ENCODE measurements around the gene FOLR3. TPM values are rescaled to one million over a fixed set of nuclear protein-coding genes. Genes with fewer than 3 reads are reported as not detected.

FOLR3 gene
- polyA plus RNA-seq, 1 of the 3 experiments (the other 2 are of a cell fraction), result not detected

DNA sequence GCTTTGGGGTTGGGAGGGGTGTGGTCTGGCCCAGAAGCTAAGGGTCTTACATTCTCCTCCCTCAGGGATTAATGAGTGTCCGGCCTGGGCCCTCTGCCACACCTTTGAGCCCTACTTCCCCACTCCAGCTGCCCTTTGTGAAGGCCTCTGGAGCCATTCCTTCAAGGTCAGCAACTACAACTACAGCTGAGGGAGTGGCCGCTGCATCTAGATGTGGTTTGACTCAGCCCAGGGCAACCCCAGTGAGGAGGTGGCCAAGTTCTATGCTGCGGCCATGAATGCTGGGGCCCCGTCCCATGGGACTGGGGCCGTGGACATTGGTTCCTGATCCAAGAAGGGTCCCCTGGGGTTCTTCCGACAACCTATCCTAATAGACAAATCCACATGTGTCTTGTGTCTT is 42.1 kb downstream of the FOLR3 start:
- TF ChIP-seq GATA2 (CRISPR knock-in tag; IDR thresholded peaks at IDR 0.05), result no peak
- no peak for TF ChIP-seq FOXM1 (IDR thresholded peaks at IDR 0.05; ENCODE audit: low read depth)
- no peak for TF ChIP-seq RAD21 (IDR thresholded peaks at IDR 0.05; ENCODE audit: low read length)
- no peak for TF ChIP-seq RFX5 (IDR thresholded peaks at IDR 0.05; ENCODE audit: low read length)
- TF ChIP-seq TAF1 (IDR thresholded peaks at IDR 0.05; ENCODE audit: borderline replicate concordance, low read depth, low read length), result no peak
- no peak for TF ChIP-seq RCOR1 (IDR thresholded peaks at IDR 0.05; ENCODE audit: low read length)
- TF ChIP-seq JUND (IDR thresholded peaks at IDR 0.05), result no peak
- no peak for TF ChIP-seq EP300 (IDR thresholded peaks at IDR 0.05; ENCODE audit: borderline replicate concordance in 1 of 2, low read depth in 1 of 2, low read length in 1 of 2)
- no peak for TF ChIP-seq CHD2 (IDR thresholded peaks at IDR 0.05; ENCODE audit: low read length, partially characterized antibody)
- no peak for TF ChIP-seq GABPA (IDR thresholded peaks at IDR 0.05; ENCODE audit: low read depth)
- H4K20me1 ChIP-seq (ENCODE audit: insufficient read depth), result no peaks in the 10 kb centered on the region
- no peaks in the 10 kb centered on the region for H3K36me3 ChIP-seq (replicated peaks in 1 of 2; ENCODE audit: control insufficient read depth in 1 of 2, insufficient read depth in 2 of 2, low read length in 1 of 2)
- peaks cover 10% of the 10 kb centered on the region; the same call in 1 of the 2 replicates for H3K27me3 ChIP-seq (ENCODE audit: insufficient read depth)
- no peak for DNase-seq
- ChIA-PET POLR2A (no interaction called here), CTCF (interaction anchor here (0.6 to 1.5 kb wide), 2 partner anchors 199 to 270 kb away, joined by 3 read pairs; no protein-coding TSS in a partner anchor)
- no peak overlapping the region for H3K4me3 ChIP-seq (ENCODE audit: low read depth in 2 of 2, low read length in 1 of 2)
- no peak overlapping the region for H3K4me2 ChIP-seq
- no peaks in the 10 kb centered on the region for H3K79me2 ChIP-seq (ENCODE audit: insufficient read depth)
- 68% methylated on average over 4 of the region's 6 CpGs for WGBS (ENCODE audit: low lambda C conversion rate)
- H3K9me3 ChIP-seq, result no peaks in the 10 kb centered on the region
- H3F3A ChIP-seq (replicated peaks; ENCODE audit: insufficient read depth), result no peaks in the 10 kb centered on the region
- H2AFZ ChIP-seq (ENCODE audit: low read depth), result no peak overlapping the region
- no peak overlapping the region for H3K9ac ChIP-seq
- no peak overlapping the region for H3K27ac ChIP-seq (ENCODE audit: low read depth in 2 of 2, low read length in 1 of 2)
- H3K9me2 ChIP-seq, result no peaks in the 10 kb centered on the region
- H3K4me1 ChIP-seq (ENCODE audit: control insufficient read depth in 1 of 2, insufficient read depth in 2 of 2, low read depth in 1 of 2, low read length in 1 of 2), result no peaks in the 10 kb centered on the region

DNA sequence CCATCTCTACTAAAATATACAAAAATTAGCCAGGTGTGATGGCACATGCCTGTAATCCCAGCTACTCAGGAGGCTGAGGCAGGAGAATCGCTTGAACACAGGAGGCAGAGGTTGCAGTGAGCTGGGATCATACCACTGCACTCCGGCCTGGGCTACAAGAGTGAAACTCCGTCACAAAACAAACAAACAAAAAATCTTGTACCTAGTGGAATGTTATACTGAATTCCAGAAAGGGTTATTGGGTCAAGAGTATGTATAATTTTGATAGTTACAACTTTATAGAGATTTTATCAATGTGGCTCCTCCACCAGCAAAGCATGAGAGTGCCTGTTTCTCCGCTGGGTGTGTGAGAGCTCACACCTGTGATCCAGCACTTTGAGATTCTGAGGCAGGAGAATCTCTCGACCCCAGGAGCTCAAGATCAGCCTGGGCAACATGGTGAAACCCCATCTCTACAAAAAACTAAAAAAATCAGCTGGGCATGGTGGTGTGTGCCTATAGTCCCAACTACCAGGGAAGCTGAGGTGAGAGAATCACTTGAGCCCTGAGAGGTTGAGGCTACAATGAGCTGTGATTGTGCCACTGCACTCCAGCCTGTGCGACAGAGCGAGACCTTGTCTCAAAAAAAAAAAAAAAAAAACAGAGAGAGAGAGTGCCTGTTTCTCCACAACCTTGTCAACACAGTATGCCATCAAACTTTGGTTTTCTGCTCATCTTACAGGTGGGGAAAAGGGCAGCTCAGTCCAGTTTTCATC is 43.7 kb downstream of the FOLR3 start:
- Histone ChIP-seq H3K4me2 (no peak overlapping the region), H3K27me3 (ENCODE audit: insufficient read depth) (peaks cover 4% of the 10 kb centered on the region; the same call in 1 of the 2 replicates), H3K27ac (ENCODE audit: low read depth in 2 of 2, low read length in 1 of 2) (no peak overlapping the region), H2AFZ (ENCODE audit: low read depth) (no peak overlapping the region), H4K20me1 (ENCODE audit: insufficient read depth) (no peaks in the 10 kb centered on the region), H3K9me2 (no peaks in the 10 kb centered on the region), H3K36me3 (replicated peaks in 1 of 2; ENCODE audit: control insufficient read depth in 1 of 2, insufficient read depth in 2 of 2, low read length in 1 of 2) (no peaks in the 10 kb centered on the region), H3K79me2 (ENCODE audit: insufficient read depth) (no peaks in the 10 kb centered on the region), H3K9me3 (no peaks in the 10 kb centered on the region), H3K4me1 (ENCODE audit: control insufficient read depth in 1 of 2, insufficient read depth in 2 of 2, low read depth in 1 of 2, low read length in 1 of 2) (no peaks in the 10 kb centered on the region), H3K9ac (no peak overlapping the region), H3K4me3 (ENCODE audit: low read depth in 2 of 2, low read length in 1 of 2) (no peak overlapping the region), H3F3A (replicated peaks; ENCODE audit: insufficient read depth) (peaks cover 3% of the 10 kb centered on the region)
- 66% methylated on average over 7 of the region's 7 CpGs for WGBS (ENCODE audit: low lambda C conversion rate)
- POLR2A ChIA-PET, result interaction anchor here (0.7 kb wide), 1 partner anchor 49 kb away, joined by 3 read pairs; no protein-coding TSS in a partner anchor
- no peak for DNase-seq
- CTCF ChIA-PET, result interaction anchor here (1.0 kb wide), 2 partner anchors 11 to 252 kb away, joined by 3 to 5 read pairs; no protein-coding TSS in a partner anchor
- TF ChIP-seq ELF1 (IDR thresholded peaks at IDR 0.05) (no peak), POLR2AphosphoS5 (IDR thresholded peaks at IDR 0.05; ENCODE audit: low read depth, low read length) (no peak), MXI1 (IDR thresholded peaks at IDR 0.05; ENCODE audit: low read depth, low read length) (no peak), GATA2 (CRISPR knock-in tag; IDR thresholded peaks at IDR 0.05) (no peak), NRF1 (IDR thresholded peaks at IDR 0.05; ENCODE audit: low read depth, low read length) (no peak), TAF1 (IDR thresholded peaks at IDR 0.05; ENCODE audit: borderline replicate concordance, low read depth, low read length) (no peak), TCF12 (IDR thresholded peaks at IDR 0.05) (no peak), FOSL2 (IDR thresholded peaks at IDR 0.05; ENCODE audit: borderline replicate concordance, low read depth) (no peak), YY1 (IDR thresholded peaks at IDR 0.05; ENCODE audit: low read depth) (no peak), NFIC (IDR thresholded peaks at IDR 0.05; ENCODE audit: borderline replicate concordance) (no peak), TEAD4 (IDR thresholded peaks at IDR 0.05; ENCODE audit: borderline replicate concordance, insufficient read depth) (no peak), SMC3 (IDR thresholded peaks at IDR 0.05; ENCODE audit: low read depth, low read length) (no peak), SIN3A (IDR thresholded peaks at IDR 0.05; ENCODE audit: borderline replicate concordance, low read depth, low read length) (no peak), GABPA (IDR thresholded peaks at IDR 0.05; ENCODE audit: low read depth) (no peak)
- TF ChIP-seq, protein P1, sequence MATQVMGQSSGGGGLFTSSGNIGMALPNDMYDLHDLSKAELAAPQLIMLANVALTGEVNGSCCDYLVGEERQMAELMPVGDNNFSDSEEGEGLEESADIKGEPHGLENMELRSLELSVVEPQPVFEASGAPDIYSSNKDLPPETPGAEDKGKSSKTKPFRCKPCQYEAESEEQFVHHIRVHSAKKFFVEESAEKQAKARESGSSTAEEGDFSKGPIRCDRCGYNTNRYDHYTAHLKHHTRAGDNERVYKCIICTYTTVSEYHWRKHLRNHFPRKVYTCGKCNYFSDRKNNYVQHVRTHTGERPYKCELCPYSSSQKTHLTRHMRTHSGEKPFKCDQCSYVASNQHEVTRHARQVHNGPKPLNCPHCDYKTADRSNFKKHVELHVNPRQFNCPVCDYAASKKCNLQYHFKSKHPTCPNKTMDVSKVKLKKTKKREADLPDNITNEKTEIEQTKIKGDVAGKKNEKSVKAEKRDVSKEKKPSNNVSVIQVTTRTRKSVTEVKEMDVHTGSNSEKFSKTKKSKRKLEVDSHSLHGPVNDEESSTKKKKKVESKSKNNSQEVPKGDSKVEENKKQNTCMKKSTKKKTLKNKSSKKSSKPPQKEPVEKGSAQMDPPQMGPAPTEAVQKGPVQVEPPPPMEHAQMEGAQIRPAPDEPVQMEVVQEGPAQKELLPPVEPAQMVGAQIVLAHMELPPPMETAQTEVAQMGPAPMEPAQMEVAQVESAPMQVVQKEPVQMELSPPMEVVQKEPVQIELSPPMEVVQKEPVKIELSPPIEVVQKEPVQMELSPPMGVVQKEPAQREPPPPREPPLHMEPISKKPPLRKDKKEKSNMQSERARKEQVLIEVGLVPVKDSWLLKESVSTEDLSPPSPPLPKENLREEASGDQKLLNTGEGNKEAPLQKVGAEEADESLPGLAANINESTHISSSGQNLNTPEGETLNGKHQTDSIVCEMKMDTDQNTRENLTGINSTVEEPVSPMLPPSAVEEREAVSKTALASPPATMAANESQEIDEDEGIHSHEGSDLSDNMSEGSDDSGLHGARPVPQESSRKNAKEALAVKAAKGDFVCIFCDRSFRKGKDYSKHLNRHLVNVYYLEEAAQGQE (IDR thresholded peaks at IDR 0.05; ENCODE audit: low read depth, low read length), result no peak
- TF ChIP-seq, protein P2, sequence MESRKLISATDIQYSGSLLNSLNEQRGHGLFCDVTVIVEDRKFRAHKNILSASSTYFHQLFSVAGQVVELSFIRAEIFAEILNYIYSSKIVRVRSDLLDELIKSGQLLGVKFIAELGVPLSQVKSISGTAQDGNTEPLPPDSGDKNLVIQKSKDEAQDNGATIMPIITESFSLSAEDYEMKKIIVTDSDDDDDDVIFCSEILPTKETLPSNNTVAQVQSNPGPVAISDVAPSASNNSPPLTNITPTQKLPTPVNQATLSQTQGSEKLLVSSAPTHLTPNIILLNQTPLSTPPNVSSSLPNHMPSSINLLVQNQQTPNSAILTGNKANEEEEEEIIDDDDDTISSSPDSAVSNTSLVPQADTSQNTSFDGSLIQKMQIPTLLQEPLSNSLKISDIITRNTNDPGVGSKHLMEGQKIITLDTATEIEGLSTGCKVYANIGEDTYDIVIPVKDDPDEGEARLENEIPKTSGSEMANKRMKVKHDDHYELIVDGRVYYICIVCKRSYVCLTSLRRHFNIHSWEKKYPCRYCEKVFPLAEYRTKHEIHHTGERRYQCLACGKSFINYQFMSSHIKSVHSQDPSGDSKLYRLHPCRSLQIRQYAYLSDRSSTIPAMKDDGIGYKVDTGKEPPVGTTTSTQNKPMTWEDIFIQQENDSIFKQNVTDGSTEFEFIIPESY (IDR thresholded peaks at IDR 0.05; ENCODE audit: borderline replicate concordance, low read depth), result no peak
- TF ChIP-seq, protein P3, sequence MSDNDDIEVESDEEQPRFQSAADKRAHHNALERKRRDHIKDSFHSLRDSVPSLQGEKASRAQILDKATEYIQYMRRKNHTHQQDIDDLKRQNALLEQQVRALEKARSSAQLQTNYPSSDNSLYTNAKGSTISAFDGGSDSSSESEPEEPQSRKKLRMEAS (IDR thresholded peaks at IDR 0.05; ENCODE audit: low read depth), result no peak

All from SK-N-SH (cell line).